ENCODE data around the gene PCBP3.

Gene PCBP3

DNA sequence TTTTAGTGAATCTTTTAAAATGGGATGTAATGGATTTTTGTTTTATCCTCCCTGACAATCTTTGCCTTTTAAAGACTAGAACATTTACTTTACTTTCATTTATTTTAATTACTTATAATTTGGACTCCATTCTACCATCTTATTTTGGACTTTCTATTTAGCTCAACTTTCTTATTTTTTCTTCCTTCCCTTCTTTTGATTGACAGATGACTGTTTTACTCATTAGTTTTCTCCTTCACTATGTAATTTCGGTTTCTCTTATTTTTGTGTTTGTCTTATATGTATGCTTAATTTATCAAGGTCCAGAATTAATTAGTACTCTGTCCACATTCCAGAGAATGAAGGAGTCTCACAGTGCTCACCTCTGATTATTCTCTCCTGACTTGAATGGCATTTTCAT, 109.9 kb downstream of the PCBP3 start:
- no CpG with 5 or more reads among the region's 1 CpG for WGBS
- H3K18ac ChIP-seq (ENCODE audit: low read depth in 1 of 2, low read length in 2 of 2), result no peak overlapping the region

DNA sequence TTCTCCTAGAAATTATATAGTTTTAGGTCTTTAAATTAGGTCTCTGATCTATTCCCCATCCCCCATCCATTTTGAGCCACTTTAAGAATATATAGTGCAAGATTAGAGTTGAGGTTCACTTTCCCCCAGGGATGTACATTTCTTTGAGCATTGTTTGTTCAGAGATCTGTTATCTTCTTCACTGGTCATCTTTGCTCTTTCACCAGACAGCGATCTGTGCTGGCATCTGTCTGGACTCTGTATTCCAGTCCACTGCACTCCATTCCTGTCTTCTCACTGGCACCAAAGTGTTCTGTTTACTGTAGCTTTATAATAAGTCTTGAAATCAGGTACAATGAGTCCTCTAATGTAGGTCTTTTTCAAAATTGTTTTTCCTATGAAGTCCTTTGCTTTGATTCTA, 112.5 kb downstream of the PCBP3 start:
- no peak overlapping the region for H3K23ac ChIP-seq (ENCODE audit: low read length in 2 of 2)
- H4K91ac ChIP-seq (ENCODE audit: low read length), result no peak overlapping the region
- no peak overlapping the region for H3K27ac ChIP-seq (ENCODE audit: low read length, poor library complexity, severe bottlenecking)
- H2AK5ac ChIP-seq (ENCODE audit: low read length, severe bottlenecking), result no peak overlapping the region
- peaks cover 0 to 21% of the 10 kb centered on the region in 2 experiments for H3K36me3 ChIP-seq (ENCODE audit: control insufficient read depth in 1 of 2, insufficient read depth in 2 of 2, low read depth in 1 of 2, low read length in 2 of 2)
- H3K18ac ChIP-seq (ENCODE audit: low read depth in 1 of 2, low read length in 2 of 2), result no peak overlapping the region
- H2BK120ac ChIP-seq (ENCODE audit: low read depth, low read length), result no peak overlapping the region
- no peak overlapping the region for H3K9ac ChIP-seq (ENCODE audit: low read length)
- no peak overlapping the region for H2BK12ac ChIP-seq (ENCODE audit: low read length in 2 of 2)
- H3K4me1 ChIP-seq (ENCODE audit: control insufficient read depth, insufficient read depth, low read depth, low read length), result no peaks in the 10 kb centered on the region
- H3K4me3 ChIP-seq (ENCODE audit: insufficient read depth in 1 of 2, low read depth in 1 of 2, low read length in 2 of 2), result no peak overlapping the region
- H3K9me3 ChIP-seq (ENCODE audit: control insufficient read depth, low read length), result peaks cover 3% of the 10 kb centered on the region
- DNase-seq, result no peak
- no peak overlapping the region for H3K4me2 ChIP-seq (ENCODE audit: low read length, poor library complexity, severe bottlenecking)
- H2AFZ ChIP-seq (ENCODE audit: low read depth, low read length), result no peak overlapping the region
- no peak overlapping the region for H3K4ac ChIP-seq (ENCODE audit: low read depth in 1 of 2, low read length in 2 of 2)
- no peak overlapping the region for H2BK15ac ChIP-seq (ENCODE audit: low read depth, poor library complexity, severe bottlenecking)
- no peaks in the 10 kb centered on the region for H3K79me1 ChIP-seq (replicated peaks; ENCODE audit: low read length, poor library complexity, severe bottlenecking)
- no peak overlapping the region for H4K8ac ChIP-seq (ENCODE audit: low read length)
- H3K14ac ChIP-seq (ENCODE audit: low read length in 2 of 2), result no peak overlapping the region
- 80% methylated on average over 1 of the region's 1 CpG for WGBS
- H3K27me3 ChIP-seq (ENCODE audit: control insufficient read depth in 1 of 2, insufficient read depth in 1 of 2, low read length in 2 of 2), result no peaks in the 10 kb centered on the region
- H2BK5ac ChIP-seq (ENCODE audit: low read depth, low read length, poor library complexity, severe bottlenecking), result no peak overlapping the region

More for the DNA sequence above, 109.9 kb downstream of the PCBP3 start:
- no peak overlapping the region for H2BK5ac ChIP-seq (ENCODE audit: low read depth, low read length, poor library complexity, severe bottlenecking)
- H2BK12ac ChIP-seq (ENCODE audit: low read length in 2 of 2), result no peak overlapping the region
- no peak overlapping the region for H4K91ac ChIP-seq (ENCODE audit: low read length)
- H3K79me1 ChIP-seq (replicated peaks; ENCODE audit: low read length, poor library complexity, severe bottlenecking), result no peaks in the 10 kb centered on the region
- no peak overlapping the region for H3K4ac ChIP-seq (ENCODE audit: low read depth in 1 of 2, low read length in 2 of 2)
- H2BK15ac ChIP-seq (ENCODE audit: low read depth, poor library complexity, severe bottlenecking), result no peak overlapping the region
- H3K27me3 ChIP-seq (ENCODE audit: control insufficient read depth in 1 of 2, insufficient read depth in 1 of 2, low read length in 2 of 2), result no peaks in the 10 kb centered on the region
- H4K8ac ChIP-seq (ENCODE audit: low read length), result no peak overlapping the region
- no peak overlapping the region for H3K4me2 ChIP-seq (ENCODE audit: low read length, poor library complexity, severe bottlenecking)
- H2AK5ac ChIP-seq (ENCODE audit: low read length, severe bottlenecking), result no peak overlapping the region
- H3K4me3 ChIP-seq (ENCODE audit: insufficient read depth in 1 of 2, low read depth in 1 of 2, low read length in 2 of 2), result no peak overlapping the region
- H3K36me3 ChIP-seq (ENCODE audit: control insufficient read depth in 1 of 2, insufficient read depth in 2 of 2, low read depth in 1 of 2, low read length in 2 of 2), result peaks cover 0 to 33% of the 10 kb centered on the region in 2 experiments
- peaks cover 2% of the 10 kb centered on the region for H3K4me1 ChIP-seq (ENCODE audit: control insufficient read depth, insufficient read depth, low read depth, low read length)
- no peak overlapping the region for H3K23ac ChIP-seq (ENCODE audit: low read length in 2 of 2)
- no peak overlapping the region for H2BK120ac ChIP-seq (ENCODE audit: low read depth, low read length)
- no peak overlapping the region for H3K9ac ChIP-seq (ENCODE audit: low read length)
- no peak overlapping the region for H3K14ac ChIP-seq (ENCODE audit: low read length in 2 of 2)
- H2AFZ ChIP-seq (ENCODE audit: low read depth, low read length), result no peak overlapping the region
- H3K9me3 ChIP-seq (ENCODE audit: control insufficient read depth, low read length), result peaks cover 3% of the 10 kb centered on the region
- H3K27ac ChIP-seq (ENCODE audit: low read length, poor library complexity, severe bottlenecking), result no peak overlapping the region
- no peak for DNase-seq

DNA sequence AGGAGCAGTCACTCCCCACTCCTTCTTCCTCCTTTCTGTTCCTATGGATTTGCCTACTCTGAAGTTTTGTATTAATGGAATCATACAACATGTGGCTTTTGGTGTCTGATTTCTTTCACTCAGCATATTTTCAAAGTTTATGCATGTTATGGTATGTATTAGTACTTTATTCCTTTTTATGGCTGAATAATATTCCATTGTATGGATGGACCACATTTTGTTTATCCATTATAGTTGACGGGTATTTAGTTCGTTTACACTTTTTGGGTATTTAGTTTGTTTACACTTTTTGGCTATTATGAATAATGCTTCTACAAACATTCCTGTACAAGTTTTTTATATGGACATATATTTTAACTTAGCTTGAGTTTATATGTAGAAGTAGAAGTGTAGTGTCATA, 113.1 kb downstream of the PCBP3 start:
- Histone ChIP-seq H2BK5ac (ENCODE audit: low read depth, low read length, poor library complexity, severe bottlenecking) (no peak overlapping the region), H3K4me2 (ENCODE audit: low read length, poor library complexity, severe bottlenecking) (no peak overlapping the region), H3K4ac (ENCODE audit: low read depth in 1 of 2, low read length in 2 of 2) (no peak overlapping the region), H3K9ac (ENCODE audit: low read length) (no peak overlapping the region), H3K36me3 (ENCODE audit: control insufficient read depth in 1 of 2, insufficient read depth in 2 of 2, low read depth in 1 of 2, low read length in 2 of 2) (peaks cover 0 to 15% of the 10 kb centered on the region in 2 experiments), H3K79me1 (replicated peaks; ENCODE audit: low read length, poor library complexity, severe bottlenecking) (no peaks in the 10 kb centered on the region), H3K18ac (ENCODE audit: low read depth in 1 of 2, low read length in 2 of 2) (no peak overlapping the region), H3K27ac (ENCODE audit: low read length, poor library complexity, severe bottlenecking) (no peak overlapping the region), H3K23ac (ENCODE audit: low read length in 2 of 2) (no peak overlapping the region), H3K14ac (ENCODE audit: low read length in 2 of 2) (no peak overlapping the region), H2AFZ (ENCODE audit: low read depth, low read length) (no peak overlapping the region), H2BK15ac (ENCODE audit: low read depth, poor library complexity, severe bottlenecking) (no peak overlapping the region), H3K4me1 (ENCODE audit: control insufficient read depth, insufficient read depth, low read depth, low read length) (no peaks in the 10 kb centered on the region), H3K9me3 (ENCODE audit: control insufficient read depth, low read length) (peaks cover 3% of the 10 kb centered on the region), H2BK120ac (ENCODE audit: low read depth, low read length) (no peak overlapping the region), H2AK5ac (ENCODE audit: low read length, severe bottlenecking) (no peak overlapping the region), H4K8ac (ENCODE audit: low read length) (no peak overlapping the region), H3K4me3 (ENCODE audit: insufficient read depth in 1 of 2, low read depth in 1 of 2, low read length in 2 of 2) (no peak overlapping the region), H3K27me3 (ENCODE audit: control insufficient read depth in 1 of 2, insufficient read depth in 1 of 2, low read length in 2 of 2) (no peaks in the 10 kb centered on the region), H2BK12ac (ENCODE audit: low read length in 2 of 2) (no peak overlapping the region), H4K91ac (ENCODE audit: low read length) (no peak overlapping the region)
- WGBS, result no CpG with 5 or more reads among the region's 2 CpGs
- DNase-seq, result no peak

DNA sequence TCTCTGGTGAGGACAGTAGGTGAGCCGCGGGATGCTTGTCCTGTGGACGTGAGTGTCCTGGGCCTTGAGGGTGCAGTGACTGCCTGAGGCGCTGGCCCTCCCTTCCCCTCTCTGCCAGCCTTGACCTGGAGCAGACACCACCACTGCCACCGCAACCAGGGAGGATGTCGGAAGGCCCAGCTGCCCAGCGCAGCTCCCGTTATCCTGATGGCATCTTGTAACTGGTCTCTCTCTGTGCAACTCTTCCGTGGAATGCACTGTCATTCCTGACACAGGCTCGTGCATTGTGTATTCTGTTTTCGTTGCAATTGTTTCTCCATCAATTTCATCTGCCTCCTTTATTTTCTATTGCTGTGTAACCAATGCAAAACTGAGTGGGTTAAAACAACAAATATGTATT, 118.2 kb downstream of the PCBP3 start:
- DNase-seq, result no peak
- H2AK5ac ChIP-seq (ENCODE audit: low read length, severe bottlenecking), result no peak overlapping the region
- no peak overlapping the region for H4K91ac ChIP-seq (ENCODE audit: low read length)
- no peak overlapping the region for H3K4me3 ChIP-seq (ENCODE audit: insufficient read depth in 1 of 2, low read depth in 1 of 2, low read length in 2 of 2)
- H3K18ac ChIP-seq (ENCODE audit: low read depth in 1 of 2, low read length in 2 of 2), result no peak overlapping the region
- no peak overlapping the region for H3K23ac ChIP-seq (ENCODE audit: low read length in 2 of 2)
- no peak overlapping the region for H2BK12ac ChIP-seq (ENCODE audit: low read length in 2 of 2)
- no peak overlapping the region for H3K27ac ChIP-seq (ENCODE audit: low read length, poor library complexity, severe bottlenecking)
- H3K79me1 ChIP-seq (replicated peaks; ENCODE audit: low read length, poor library complexity, severe bottlenecking), result peaks cover 6% of the 10 kb centered on the region
- H2AFZ ChIP-seq (ENCODE audit: low read depth, low read length), result no peak overlapping the region
- no peaks in the 10 kb centered on the region for H3K27me3 ChIP-seq (ENCODE audit: control insufficient read depth in 1 of 2, insufficient read depth in 1 of 2, low read length in 2 of 2)
- no peaks in the 10 kb centered on the region for H3K9me3 ChIP-seq (ENCODE audit: control insufficient read depth, low read length)
- no peak overlapping the region for H3K4ac ChIP-seq (ENCODE audit: low read depth in 1 of 2, low read length in 2 of 2)
- no peak overlapping the region for H2BK120ac ChIP-seq (ENCODE audit: low read depth, low read length)
- peak overlapping the region in 1 of 2 experiments; percentile 23 for H3K14ac ChIP-seq (ENCODE audit: low read length in 2 of 2)
- WGBS, result 87% methylated on average over 11 of the region's 11 CpGs
- H3K4me2 ChIP-seq (ENCODE audit: low read length, poor library complexity, severe bottlenecking), result no peak overlapping the region
- no peak overlapping the region for H2BK15ac ChIP-seq (ENCODE audit: low read depth, poor library complexity, severe bottlenecking)
- no peak overlapping the region for H3K9ac ChIP-seq (ENCODE audit: low read length)
- H3K36me3 ChIP-seq (ENCODE audit: control insufficient read depth in 1 of 2, insufficient read depth in 2 of 2, low read depth in 1 of 2, low read length in 2 of 2), result peaks cover 10 to 11% of the 10 kb centered on the region in 2 experiments
- H4K8ac ChIP-seq (ENCODE audit: low read length), result no peak overlapping the region
- H2BK5ac ChIP-seq (ENCODE audit: low read depth, low read length, poor library complexity, severe bottlenecking), result no peak overlapping the region
- peaks cover 4% of the 10 kb centered on the region for H3K4me1 ChIP-seq (ENCODE audit: control insufficient read depth, insufficient read depth, low read depth, low read length)
